Endodermal cell (in vitro differentiated cells): ENCODE results near the gene CUX1. TPM values are rescaled to one million over a fixed set of nuclear protein-coding genes. Genes with fewer than 3 reads are reported as not detected.

Source experiments
- DNase-seq: peaks from one replicate; pipeline ENCODE4 v3.0.0-alpha.2; 2017
- H3K27ac ChIP-seq: 2 replicates; pipeline ENCODE4 v1.5.1; 2013; ENCODE audit warnings: mild to moderate bottlenecking, low read depth, low read length, moderate library complexity
- H3K27me3 ChIP-seq: 2 replicates; pipeline ENCODE4 v1.6.1; 2013; ENCODE audit warnings: mild to moderate bottlenecking, low read length, moderate library complexity; ENCODE audit not compliant: insufficient read depth, control insufficient read depth, poor library complexity, severe bottlenecking
- H3K36me3 ChIP-seq: 2 replicates; pipeline ENCODE4 v1.7.0; 2013; ENCODE audit warnings: mild to moderate bottlenecking, low read length, moderate library complexity; ENCODE audit not compliant: control insufficient read depth, insufficient read depth
- H3K4me1 ChIP-seq: one replicate; pipeline ENCODE4 v1.7.0; 2013; ENCODE audit warnings: low read length; ENCODE audit not compliant: control insufficient read depth, insufficient read depth
- H3K4me3 ChIP-seq: 2 replicates; pipeline ENCODE4 v1.5.1; 2013; ENCODE audit warnings: mild to moderate bottlenecking, low read length, moderate library complexity
- H3K9ac ChIP-seq: 2 replicates; pipeline ENCODE4 v1.6.1; 2013; ENCODE audit warnings: mild to moderate bottlenecking, low read length, moderate library complexity; ENCODE audit not compliant: poor library complexity, severe bottlenecking; ENCODE audit errors: extremely low read depth
- H3K9me3 ChIP-seq: 2 replicates; pipeline ENCODE4 v1.6.1; 2013; ENCODE audit warnings: mild to moderate bottlenecking, low read length, moderate library complexity; ENCODE audit not compliant: control insufficient read depth
- H3K27ac Mint-ChIP-seq: 2 replicates; pipeline ENCODE4 v1.8.0; 2020; ENCODE audit warnings: mixed read lengths
- H3K27me3 Mint-ChIP-seq: 2 replicates; pipeline ENCODE4 v1.8.0; 2021; ENCODE audit warnings: mild to moderate bottlenecking, mixed read lengths; ENCODE audit not compliant: insufficient read depth
- H3K36me3 Mint-ChIP-seq: 2 replicates; pipeline ENCODE4 v1.8.0; 2020; ENCODE audit warnings: low read depth, mixed read lengths
- H3K4me1 Mint-ChIP-seq: 2 replicates; pipeline ENCODE4 v1.8.0; 2020; ENCODE audit warnings: mixed read lengths
- H3K4me3 Mint-ChIP-seq: 2 replicates; pipeline ENCODE4 v1.8.0; 2020; ENCODE audit warnings: mild to moderate bottlenecking, moderate library complexity, mixed read lengths
- H3K9me3 Mint-ChIP-seq: 2 replicates; pipeline ENCODE4 v1.8.0; 2020; ENCODE audit warnings: mild to moderate bottlenecking, mixed read lengths
- WGBS, 2 experiments: methylation state at CpG; one replicate each; pipeline versions ENCODE4 v1.1.5 to v1.1.7; 2013; ENCODE audit warnings: missing lambda C conversion rate in 2 of 2, mixed read lengths in 1 of 2; ENCODE audit not compliant: insufficient coverage in 1 of 2, insufficient read length in 1 of 2; 5-methylcytosine and 5-hydroxymethylcytosine counted together
- total RNA-seq, 2 donors: library from RNA; stranded (reverse); fragmentation: NEBNext Ultra II Directional in 1 of 2; extraction: Animal tissue kit (Norgen Biotek cat#: 25700) in 1 of 2; gene quantifications; 2 replicates in 1 of 2; 3 replicates in 1 of 2; pipeline ENCODE4 v1.2.1, GENCODE V29; 2021
- TF ChIP-seq, protein P1 (sequence below): fragments of 200-600 bp; sonication (generic); conservative IDR thresholded peaks from 2 replicates; pipeline ENCODE4 v1.5.0; 2021; ENCODE audit warnings: antibody characterized with exemption, mild to moderate bottlenecking

Gene CUX1
- total RNA-seq, 2 donors from 2014 or later = 85.1 to 108 TPM

DNA sequence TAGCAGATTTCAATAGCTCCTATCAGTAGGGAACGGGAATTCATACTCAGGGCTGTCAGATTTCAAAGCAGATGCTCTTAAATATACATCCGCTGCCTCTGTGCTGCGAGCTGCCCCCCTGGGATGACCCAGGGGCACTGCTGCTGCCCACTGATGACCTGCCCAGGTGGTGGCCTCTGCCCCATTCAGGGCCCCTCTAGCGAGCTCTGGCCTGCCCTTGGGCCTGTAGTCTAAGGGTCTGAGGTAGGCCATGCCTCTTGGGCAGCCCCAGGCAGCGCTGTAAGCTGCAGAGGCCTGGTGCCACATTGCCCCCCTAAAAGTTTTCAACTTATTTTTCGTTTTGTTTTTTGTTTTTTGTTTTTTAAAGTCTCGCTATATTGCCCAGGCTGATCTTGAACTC, 418.7 kb downstream of the CUX1 start:
- peaks cover 39% of the 10 kb centered on the region for H3K36me3 ChIP-seq
- no peak for DNase-seq
- no peaks in the 10 kb centered on the region for H3K9me3 Mint-ChIP-seq
- no peaks in the 10 kb centered on the region for H3K9me3 ChIP-seq
- H3K27me3 Mint-ChIP-seq = no peaks in the 10 kb centered on the region
- H3K27me3 ChIP-seq = no peaks in the 10 kb centered on the region
- peak overlapping the region; percentile 2 for H3K27ac ChIP-seq
- peaks cover 59% of the 10 kb centered on the region for H3K36me3 Mint-ChIP-seq
- no peaks in the 10 kb centered on the region for H3K4me1 ChIP-seq
- H3K4me3 Mint-ChIP-seq = no peak overlapping the region
- WGBS, 2 experiments = 94 to 95% methylated on average over 4 to 7 of the region's 7 CpGs
- no peaks in the 10 kb centered on the region for H3K4me1 Mint-ChIP-seq
- peak overlapping the region; percentile 36 for H3K27ac Mint-ChIP-seq
- TF ChIP-seq, protein P1, sequence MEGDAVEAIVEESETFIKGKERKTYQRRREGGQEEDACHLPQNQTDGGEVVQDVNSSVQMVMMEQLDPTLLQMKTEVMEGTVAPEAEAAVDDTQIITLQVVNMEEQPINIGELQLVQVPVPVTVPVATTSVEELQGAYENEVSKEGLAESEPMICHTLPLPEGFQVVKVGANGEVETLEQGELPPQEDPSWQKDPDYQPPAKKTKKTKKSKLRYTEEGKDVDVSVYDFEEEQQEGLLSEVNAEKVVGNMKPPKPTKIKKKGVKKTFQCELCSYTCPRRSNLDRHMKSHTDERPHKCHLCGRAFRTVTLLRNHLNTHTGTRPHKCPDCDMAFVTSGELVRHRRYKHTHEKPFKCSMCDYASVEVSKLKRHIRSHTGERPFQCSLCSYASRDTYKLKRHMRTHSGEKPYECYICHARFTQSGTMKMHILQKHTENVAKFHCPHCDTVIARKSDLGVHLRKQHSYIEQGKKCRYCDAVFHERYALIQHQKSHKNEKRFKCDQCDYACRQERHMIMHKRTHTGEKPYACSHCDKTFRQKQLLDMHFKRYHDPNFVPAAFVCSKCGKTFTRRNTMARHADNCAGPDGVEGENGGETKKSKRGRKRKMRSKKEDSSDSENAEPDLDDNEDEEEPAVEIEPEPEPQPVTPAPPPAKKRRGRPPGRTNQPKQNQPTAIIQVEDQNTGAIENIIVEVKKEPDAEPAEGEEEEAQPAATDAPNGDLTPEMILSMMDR = no peak
- H3K9ac ChIP-seq = no peak overlapping the region
- no peak overlapping the region for H3K4me3 ChIP-seq

- no peaks in the 10 kb centered on the region for H3K27me3 Mint-ChIP-seq
- peak overlapping the region; percentile 36 for H3K27ac Mint-ChIP-seq
- Histone ChIP-seq H3K27ac (no peak overlapping the region), H3K4me3 (no peak overlapping the region), H3K4me1 (no peaks in the 10 kb centered on the region), H3K9ac (no peak overlapping the region), H3K36me3 (peaks cover 38% of the 10 kb centered on the region), H3K27me3 (no peaks in the 10 kb centered on the region), H3K9me3 (no peaks in the 10 kb centered on the region)
- TF ChIP-seq, protein P1 = peak; percentile 88
- H3K36me3 Mint-ChIP-seq = peaks cover 61% of the 10 kb centered on the region
- no peak overlapping the region for H3K4me3 Mint-ChIP-seq
- no peaks in the 10 kb centered on the region for H3K4me1 Mint-ChIP-seq
- no peaks in the 10 kb centered on the region for H3K9me3 Mint-ChIP-seq
- 48 to 59% methylated on average over 12 to 14 of the region's 14 CpGs for WGBS, 2 experiments
- DNase-seq = peak; percentile 88
Measured at GRCh38 chr7:102236592-102237287, 419.3 kb downstream of the CUX1 start.

- WGBS, 2 experiments = 95% methylated on average over 20 to 35 of the region's 35 CpGs
- Histone ChIP-seq H3K9ac (no peak overlapping the region), H3K4me3 (no peak overlapping the region), H3K27me3 (no peaks in the 10 kb centered on the region), H3K36me3 (peaks cover 33% of the 10 kb centered on the region), H3K27ac (no peak overlapping the region), H3K9me3 (no peaks in the 10 kb centered on the region), H3K4me1 (no peaks in the 10 kb centered on the region)
- H3K36me3 Mint-ChIP-seq = peaks cover 60% of the 10 kb centered on the region
- DNase-seq = no peak
- no peak overlapping the region for H3K27ac Mint-ChIP-seq
- TF ChIP-seq, protein P1 = no peak
- no peaks in the 10 kb centered on the region for H3K4me1 Mint-ChIP-seq
- no peak overlapping the region for H3K4me3 Mint-ChIP-seq
- H3K27me3 Mint-ChIP-seq = no peaks in the 10 kb centered on the region
- no peaks in the 10 kb centered on the region for H3K9me3 Mint-ChIP-seq
Measured at GRCh38 chr7:102239206-102239820, 421.9 kb downstream of the CUX1 start.
